Activated naive CD8-positive, alpha-beta T cell (primary cell): ENCODE measurements around the gene RILP.

Source experiments
- H3K27ac Mint-ChIP-seq: one replicate; pipeline ENCODE4 v1.8.0; 2021; ENCODE audit warnings: mixed read lengths
- H3K27me3 Mint-ChIP-seq: one replicate; pipeline ENCODE4 v1.8.0; 2021; ENCODE audit warnings: mixed read lengths
- H3K36me3 Mint-ChIP-seq: one replicate; pipeline ENCODE4 v1.8.0; 2021; ENCODE audit warnings: mixed read lengths
- H3K4me1 Mint-ChIP-seq: one replicate; pipeline ENCODE4 v1.8.0; 2021; ENCODE audit warnings: low read depth, mixed read lengths
- H3K4me3 Mint-ChIP-seq: one replicate; pipeline ENCODE4 v1.8.0; 2021; ENCODE audit warnings: mild to moderate bottlenecking, mixed read lengths
- H3K9me3 Mint-ChIP-seq: one replicate; pipeline ENCODE4 v1.8.0; 2021; ENCODE audit warnings: low read depth, mixed read lengths

RILP gene

DNA sequence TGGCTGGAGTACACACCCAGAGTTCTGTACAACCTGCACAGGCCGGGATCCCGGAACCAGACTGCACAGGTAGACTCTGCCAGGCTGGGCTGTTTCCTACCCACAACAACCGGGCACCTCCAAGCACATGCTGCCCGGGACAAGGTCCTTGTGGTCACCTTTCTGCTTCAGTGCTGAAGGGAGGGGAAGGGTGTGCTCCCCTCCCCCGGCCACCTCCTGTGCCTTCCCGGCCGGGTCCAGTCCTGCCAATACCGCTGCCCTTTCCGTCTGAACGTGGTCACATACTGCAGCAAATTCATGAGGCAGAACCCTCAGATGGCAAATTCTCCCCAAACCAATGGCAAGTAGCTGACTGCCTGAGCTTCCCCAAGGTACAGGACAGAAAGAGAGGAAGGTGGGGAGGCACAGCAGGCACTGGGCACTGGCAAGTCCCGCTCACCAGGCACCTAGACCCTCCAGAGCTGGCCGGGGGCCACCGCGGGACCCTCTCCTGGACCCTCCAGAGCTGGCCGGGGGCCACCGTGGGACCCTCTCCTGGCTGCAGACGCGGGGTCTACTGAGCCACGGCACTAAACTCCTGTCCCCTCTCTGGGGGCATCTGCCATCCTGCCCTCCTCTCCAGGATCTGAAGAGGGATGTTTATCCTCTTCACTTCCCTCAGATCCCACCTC is 43.9 kb downstream of the RILP start:
- H3K36me3 Mint-ChIP-seq = no peaks in the 10 kb centered on the region
- peaks cover 17% of the 10 kb centered on the region for H3K4me1 Mint-ChIP-seq
- no peak overlapping the region for H3K27ac Mint-ChIP-seq
- no peaks in the 10 kb centered on the region for H3K27me3 Mint-ChIP-seq
- no peaks in the 10 kb centered on the region for H3K9me3 Mint-ChIP-seq
- H3K4me3 Mint-ChIP-seq = no peak overlapping the region

DNA sequence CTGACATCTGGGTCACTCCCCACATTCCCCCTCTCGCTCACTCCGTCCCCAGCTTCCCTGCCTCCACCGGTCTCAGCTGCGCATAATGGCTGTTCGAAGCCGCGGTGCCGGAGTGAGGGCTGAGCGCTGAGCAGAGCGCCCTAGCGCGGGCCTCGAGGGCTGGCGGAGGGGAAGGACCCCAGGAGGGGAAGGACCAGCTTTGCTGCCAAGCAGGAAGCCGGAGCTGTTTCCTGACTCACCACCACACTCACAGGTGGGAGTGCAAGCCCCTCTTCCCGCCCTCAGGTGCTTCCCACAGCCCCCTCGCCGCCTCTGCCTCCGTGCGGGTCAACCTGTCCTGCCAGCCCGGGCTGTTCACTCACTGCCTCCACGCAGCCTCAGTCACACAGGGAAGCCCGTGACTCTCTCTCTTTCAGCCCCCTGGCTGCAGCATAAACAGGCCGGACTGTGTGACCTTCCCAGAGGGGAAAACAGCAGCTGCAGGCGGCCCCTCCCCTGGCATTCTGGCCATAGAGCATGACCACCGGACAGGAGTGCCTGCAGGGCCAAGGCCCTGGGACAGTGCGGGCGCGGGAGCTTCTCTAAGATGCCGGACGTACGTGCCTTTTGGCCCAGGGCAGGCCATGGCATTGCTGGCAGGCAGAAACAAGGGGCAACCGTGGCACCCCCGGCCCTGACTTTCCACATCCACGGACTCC is 44.7 kb downstream of the RILP start:
- Mint-ChIP-seq H3K27ac (no peak overlapping the region), H3K36me3 (no peaks in the 10 kb centered on the region), H3K4me1 (peaks cover 17% of the 10 kb centered on the region), H3K4me3 (no peak overlapping the region), H3K27me3 (no peaks in the 10 kb centered on the region), H3K9me3 (no peaks in the 10 kb centered on the region)

DNA sequence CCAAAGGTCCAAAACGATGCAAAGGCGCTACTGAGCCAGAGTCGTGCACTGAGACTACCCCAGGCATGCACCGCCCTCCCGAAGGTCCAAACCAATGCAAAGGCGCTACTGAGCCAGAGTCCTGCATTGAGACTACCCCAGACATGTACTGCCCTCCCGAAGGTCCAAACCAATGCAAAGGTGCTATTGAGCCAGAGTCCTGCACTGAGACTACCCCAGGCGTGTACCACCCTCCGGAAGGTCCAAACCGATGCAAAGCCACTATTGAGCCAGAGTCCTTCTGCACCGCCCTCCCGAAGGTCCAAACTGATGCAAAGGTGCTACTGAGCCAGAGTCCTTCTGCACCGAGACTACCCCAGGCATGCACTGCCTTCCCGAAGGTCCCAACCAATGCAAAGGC is 48.1 kb downstream of the RILP start:
- peaks cover 6% of the 10 kb centered on the region for H3K4me1 Mint-ChIP-seq
- H3K9me3 Mint-ChIP-seq = no peaks in the 10 kb centered on the region
- no peaks in the 10 kb centered on the region for H3K36me3 Mint-ChIP-seq
- no peak overlapping the region for H3K4me3 Mint-ChIP-seq
- H3K27me3 Mint-ChIP-seq = no peaks in the 10 kb centered on the region
- H3K27ac Mint-ChIP-seq = no peak overlapping the region

DNA sequence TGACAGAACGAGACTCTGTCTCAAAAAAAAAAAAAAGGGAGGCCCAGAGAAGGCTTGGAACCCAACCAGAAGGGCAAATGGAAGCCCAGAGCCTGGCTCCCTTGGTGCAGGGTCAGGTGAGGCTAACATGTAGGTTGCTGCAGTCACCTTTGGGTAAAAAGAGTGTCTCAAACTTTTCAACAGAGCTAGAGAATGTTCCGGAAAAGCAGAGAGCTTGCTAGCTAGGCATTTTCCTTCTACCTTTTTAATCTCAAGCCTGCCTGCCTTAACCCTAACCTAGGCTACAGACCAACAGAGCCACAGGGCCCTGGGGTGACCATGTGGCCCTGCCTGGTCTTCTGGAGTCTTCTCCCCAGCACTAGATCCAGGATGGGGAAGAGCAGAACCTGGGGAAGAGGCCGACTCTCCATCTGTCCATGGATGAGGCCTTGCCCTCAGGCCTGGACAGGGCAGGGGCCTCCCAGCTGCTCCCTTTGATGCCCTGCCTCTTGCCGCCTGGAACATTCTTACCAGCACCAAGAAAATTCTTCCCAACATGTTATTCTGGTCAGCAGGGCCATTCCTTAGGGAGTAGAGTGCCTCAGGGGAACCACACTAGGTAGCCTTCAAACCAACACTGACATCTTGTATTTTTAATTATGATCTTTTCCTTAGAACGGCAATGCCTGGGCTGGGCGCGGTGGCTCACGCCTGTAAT is 51.1 kb downstream of the RILP start:
- no peaks in the 10 kb centered on the region for H3K36me3 Mint-ChIP-seq
- no peak overlapping the region for H3K27ac Mint-ChIP-seq
- H3K27me3 Mint-ChIP-seq = no peaks in the 10 kb centered on the region
- no peak overlapping the region for H3K4me3 Mint-ChIP-seq
- H3K9me3 Mint-ChIP-seq = no peaks in the 10 kb centered on the region
- H3K4me1 Mint-ChIP-seq = no peaks in the 10 kb centered on the region

DNA sequence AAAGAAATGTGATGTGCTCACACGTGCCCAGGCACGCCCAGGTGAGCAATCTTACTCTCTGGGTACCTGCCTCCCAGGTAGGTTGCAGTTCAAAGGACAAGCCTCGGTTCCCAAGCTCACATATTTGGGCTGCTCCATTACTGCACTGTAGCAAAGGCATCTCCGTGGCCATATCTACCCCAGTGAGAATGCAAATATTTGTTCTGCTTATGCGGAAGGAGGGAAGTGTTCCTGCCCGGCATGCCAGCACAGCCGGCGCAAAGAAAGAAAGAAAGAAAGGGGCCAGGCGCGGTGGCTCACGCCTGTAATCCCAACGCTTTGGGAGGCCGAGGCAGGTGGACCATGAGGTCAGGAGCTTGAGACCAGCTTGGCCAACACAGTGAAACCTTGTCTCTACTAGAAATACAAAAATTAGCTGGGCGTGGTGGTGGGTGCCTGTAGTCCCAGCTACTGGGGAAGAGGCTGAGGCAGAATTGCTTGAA is 51.8 kb downstream of the RILP start:
- no peak overlapping the region for H3K27ac Mint-ChIP-seq
- H3K9me3 Mint-ChIP-seq = no peaks in the 10 kb centered on the region
- no peaks in the 10 kb centered on the region for H3K36me3 Mint-ChIP-seq
- H3K4me3 Mint-ChIP-seq = no peak overlapping the region
- peaks cover 6% of the 10 kb centered on the region for H3K4me1 Mint-ChIP-seq
- H3K27me3 Mint-ChIP-seq = no peaks in the 10 kb centered on the region
